Renal cortex interstitium (tissue), 11 donors: ENCODE results near the gene DEK. TPM values are rescaled to one million over a fixed set of nuclear protein-coding genes. Genes with fewer than 3 reads are reported as not detected.
"Not testable (repeated sequence)": the region's sequence is repeated elsewhere in the genome, so short reads cannot be mapped to it uniquely, and the experiment has no call there.

Experiments
- DNase-seq, 11 donors: peaks; one replicate each; pipeline ENCODE4 v3.0.0-alpha.2; 2013; ENCODE audit warnings: low read depth in 9 of 11, low spot score in 4 of 11; ENCODE audit errors: extremely low read depth in 1 of 11
- polyA plus RNA-seq, 3 donors: library from polyadenylated mRNA; unstranded; fragments of 120-200 nt; gene quantifications; one replicate each; pipeline ENCODE4 v1.2.1, GENCODE V29; 2013; ENCODE audit not compliant: insufficient read length in 3 of 3

DEK gene
- polyA plus RNA-seq, 3 donors: 203 to 267 (median 223) TPM

DNA sequence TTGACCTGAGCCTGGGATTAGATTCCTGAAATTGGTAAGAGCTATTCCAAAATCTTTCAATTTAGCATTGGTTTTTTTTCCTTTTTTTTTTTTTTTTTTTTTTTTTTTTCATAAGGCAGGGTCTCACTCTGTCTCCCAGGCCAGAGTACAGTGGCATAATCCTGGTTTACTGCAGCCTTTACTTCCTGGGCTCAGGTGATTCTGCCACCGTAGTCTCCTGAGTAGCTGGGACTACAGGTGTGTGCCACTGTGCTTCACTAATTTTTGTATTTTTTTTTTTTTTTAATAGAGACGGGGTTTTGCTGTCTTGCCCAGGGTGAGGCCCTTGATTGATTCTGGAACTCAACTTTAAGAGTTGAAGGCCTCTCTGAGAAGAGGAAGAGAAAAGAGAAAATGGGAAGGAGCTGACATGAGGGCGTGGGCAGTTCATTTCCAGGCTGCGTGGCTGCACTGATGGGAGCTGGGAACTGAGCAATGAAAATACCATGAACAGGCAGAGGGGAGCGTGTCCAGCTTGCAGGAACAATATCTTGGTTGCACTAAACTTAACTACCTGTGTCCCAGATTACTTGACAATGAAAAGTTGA is 84.5 kb downstream of the DEK start:
- no peak for DNase-seq

- DNase-seq: no peak
Observed at GRCh38 chr6:18178960-18179615, 85.2 kb downstream of the DEK start.

DNA sequence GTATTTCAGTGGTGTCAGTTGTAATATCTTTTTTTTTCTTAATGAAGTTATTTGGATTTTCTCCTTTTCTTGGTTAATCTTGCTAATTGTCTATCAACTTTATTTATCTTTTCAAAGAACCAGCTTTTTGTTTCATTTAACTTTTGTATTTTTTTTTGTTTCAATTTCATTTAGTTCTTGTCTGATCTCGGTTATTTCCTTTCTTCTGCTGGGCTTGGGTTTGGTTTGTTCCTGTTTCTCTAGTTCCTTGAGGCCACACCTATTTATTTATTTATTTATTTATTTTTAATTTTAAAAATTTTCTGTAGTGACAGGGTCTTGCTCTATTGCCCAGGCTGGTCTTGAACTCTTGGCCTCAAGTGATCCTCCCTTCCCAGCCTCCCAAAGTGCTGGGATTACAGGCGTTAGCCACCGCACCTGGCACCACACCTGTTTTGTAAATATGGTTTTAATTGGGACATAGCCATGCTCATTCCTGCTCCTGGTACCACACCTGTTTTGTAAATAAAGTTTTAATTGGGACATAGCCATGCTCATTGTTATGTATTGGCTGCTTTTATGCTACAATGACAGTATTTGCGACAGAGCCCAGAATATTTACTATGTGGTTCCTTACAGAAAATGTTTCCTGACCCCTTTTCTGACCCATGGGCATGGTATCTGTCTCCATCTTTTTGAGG is 86.9 kb downstream of the DEK start:
- no peak for DNase-seq

DNA sequence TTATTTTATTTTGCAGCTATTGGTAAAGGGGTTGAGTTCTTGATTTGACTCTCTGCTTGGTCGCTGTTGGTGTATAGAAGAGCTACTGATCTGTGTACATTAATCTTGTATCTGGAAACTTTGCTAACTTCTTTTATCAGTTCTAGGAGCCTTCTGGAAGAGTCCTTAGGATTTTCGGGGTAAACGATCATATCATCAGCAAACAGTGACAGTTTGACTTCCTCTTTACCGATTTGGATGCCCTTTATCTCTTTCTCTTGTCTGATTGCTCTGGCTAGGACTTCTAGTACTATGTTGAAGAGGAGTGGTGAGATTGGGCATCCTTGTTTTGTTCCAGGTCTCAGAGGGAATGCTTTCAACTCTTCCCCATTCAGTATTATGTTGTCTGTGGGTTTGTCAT is 88.1 kb downstream of the DEK start:
- not testable (repeated sequence) for DNase-seq

Other genes starting within 250 kb of the DEK start
- gene NHLRC1, start 141.9 kb downstream of the DEK start, polyA plus RNA-seq: 1 to 10 TPM; 2.0 to 2.6 (median 2.3) TPM
- 10 to 100 TPM; 23.4 to 28.5 (median 25.4) TPM for gene TPMT, start 109.5 kb downstream of the DEK start, polyA plus RNA-seq
- 10 to 100 TPM; 19.6 to 20.5 (median 20.3) TPM for gene KDM1B, start 109.1 kb downstream of the DEK start, polyA plus RNA-seq
- 10 to 100 TPM; 15.7 to 21.9 (median 17.3) TPM for gene RNF144B, start 122.8 kb upstream of the DEK start, polyA plus RNA-seq